A549 (cell line): Measurements from ENCODE around the gene QPRT.

Experiments used
- JUN ChIP-seq, 2 experiments: fragments of >200 bp; sonication (Bioruptor Twin); formaldehyde crosslinking; IDR thresholded peaks; 2 replicates in 1 of 2; 3 replicates in 1 of 2; pipeline ENCODE4 v1.6.1; 2016 to 2017
- RCOR1 ChIP-seq: fragments of 150-350 bp; IDR thresholded peaks from 2 replicates; pipeline ENCODE4 v1.6.1; 2014; ENCODE audit warnings: antibody characterized with exemption, low read length, low read depth
- RFX5 ChIP-seq: fragments of 450-650 bp; IDR thresholded peaks from 2 replicates; pipeline ENCODE4 v1.7.1; 2014; ENCODE audit warnings: antibody characterized with exemption, mild to moderate bottlenecking, moderate library complexity
- TF ChIP-seq, protein P1 (sequence below): IDR thresholded peaks from 2 replicates; pipeline ENCODE4 v1.6.1; 2012

DNA sequence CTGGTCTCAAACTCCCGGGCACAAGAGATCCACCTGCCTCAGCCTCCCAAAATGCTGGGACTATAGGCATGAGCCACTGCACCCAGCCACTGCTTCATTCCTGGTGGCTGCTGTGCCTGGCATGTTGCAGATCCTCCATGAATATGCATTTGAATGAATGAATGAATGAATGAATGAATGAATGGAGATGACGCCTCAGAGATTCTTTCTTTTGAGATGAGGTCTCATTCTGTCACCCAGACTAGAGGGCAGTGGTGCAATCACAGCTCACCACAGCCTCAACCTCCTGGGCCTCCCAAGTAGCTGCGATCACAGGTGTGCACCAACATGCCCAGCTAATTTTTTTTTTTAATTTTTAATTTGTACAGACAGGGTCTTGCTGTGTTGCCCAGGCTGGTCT is 10.7 kb upstream of the QPRT start:
- TF ChIP-seq RFX5 (no peak), RCOR1 (no peak), JUN (IDR thresholded peaks at IDR 0.05) (no peak)
- TF ChIP-seq, protein P1, sequence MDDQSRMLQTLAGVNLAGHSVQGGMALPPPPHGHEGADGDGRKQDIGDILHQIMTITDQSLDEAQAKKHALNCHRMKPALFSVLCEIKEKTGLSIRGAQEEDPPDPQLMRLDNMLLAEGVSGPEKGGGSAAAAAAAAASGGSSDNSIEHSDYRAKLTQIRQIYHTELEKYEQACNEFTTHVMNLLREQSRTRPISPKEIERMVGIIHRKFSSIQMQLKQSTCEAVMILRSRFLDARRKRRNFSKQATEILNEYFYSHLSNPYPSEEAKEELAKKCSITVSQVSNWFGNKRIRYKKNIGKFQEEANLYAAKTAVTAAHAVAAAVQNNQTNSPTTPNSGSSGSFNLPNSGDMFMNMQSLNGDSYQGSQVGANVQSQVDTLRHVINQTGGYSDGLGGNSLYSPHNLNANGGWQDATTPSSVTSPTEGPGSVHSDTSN = no peak
